Measurements from ENCODE around the gene RIN3. TPM values are rescaled to one million over a fixed set of nuclear protein-coding genes. Genes with fewer than 3 reads are reported as not detected.
"Not testable (repeated sequence)": the region's sequence is repeated elsewhere in the genome, so short reads cannot be mapped to it uniquely, and the experiment has no call there.

RIN3 gene
- polyA plus RNA-seq, 1 donor = 10.8 TPM

GRCh38 chr14:92531106-92531873 is 17.7 kb downstream of the RIN3 start:
- DNase-seq (ENCODE audit: low read depth) = no peak

GRCh38 chr14:92532490-92533163 is 19.0 kb downstream of the RIN3 start:
- DNase-seq (ENCODE audit: low read depth) = no peak

- no peak for DNase-seq (ENCODE audit: low read depth)
These were observed 21.5 kb downstream of the RIN3 start for GRCh38 chr14:92534932-92535643.

- DNase-seq (ENCODE audit: low read depth) = not testable (repeated sequence)
These were observed 22.6 kb downstream of the RIN3 start for GRCh38 chr14:92536231-92536630.

GRCh38 chr14:92538412-92538985 is 24.9 kb downstream of the RIN3 start:
- DNase-seq (ENCODE audit: low read depth) = no peak

- DNase-seq (ENCODE audit: low read depth) = no peak
These were observed 25.8 kb downstream of the RIN3 start for GRCh38 chr14:92539419-92539818.

- DNase-seq (ENCODE audit: low read depth) = no peak
These were observed 26.3 kb downstream of the RIN3 start for GRCh38 chr14:92539875-92540274.

- peak; percentile 94 for DNase-seq (ENCODE audit: low read depth)
These were observed 27.0 kb downstream of the RIN3 start for GRCh38 chr14:92540472-92541048.

GRCh38 chr14:92542766-92543554 is 29.4 kb downstream of the RIN3 start:
- DNase-seq (ENCODE audit: low read depth) = no peak

GRCh38 chr14:92544051-92544720 is 30.6 kb downstream of the RIN3 start:
- DNase-seq (ENCODE audit: low read depth) = no peak

GRCh38 chr14:92546347-92547053 is 32.9 kb downstream of the RIN3 start:
- no peak for DNase-seq (ENCODE audit: low read depth)

- no peak for DNase-seq (ENCODE audit: low read depth)
These were observed 35.7 kb downstream of the RIN3 start for GRCh38 chr14:92549105-92549858.

GRCh38 chr14:92549859-92550230 is 36.3 kb downstream of the RIN3 start:
- DNase-seq (ENCODE audit: low read depth) = no peak

- DNase-seq (ENCODE audit: low read depth) = no peak
These were observed 37.7 kb downstream of the RIN3 start for GRCh38 chr14:92551044-92551841.

- no peak for DNase-seq (ENCODE audit: low read depth)
These were observed 38.5 kb downstream of the RIN3 start for GRCh38 chr14:92552066-92552465.

- no peak for DNase-seq (ENCODE audit: low read depth)
These were observed 39.9 kb downstream of the RIN3 start for GRCh38 chr14:92553438-92553837.

GRCh38 chr14:92555465-92556111 is 42.0 kb downstream of the RIN3 start:
- no peak for DNase-seq (ENCODE audit: low read depth)

GRCh38 chr14:92556255-92556741 is 42.7 kb downstream of the RIN3 start:
- no peak for DNase-seq (ENCODE audit: low read depth)
